ENCODE results near the gene SAMD9. TPM values are rescaled to one million over a fixed set of nuclear protein-coding genes. Genes with fewer than 3 reads are reported as not detected.

SAMD9 gene
- total RNA-seq, 1 experiment from 2014 or later: 6.0 TPM

- H3K9me3 ChIP-seq (ENCODE audit: control insufficient read depth, insufficient read depth, low read depth, low read length): no peaks in the 10 kb centered on the region
- ATAC-seq: no peak
- no peak for DNase-seq (ENCODE audit: low read depth, low spot score)
- H3K36me3 ChIP-seq (ENCODE audit: control insufficient read depth, insufficient read depth, low read length): no peaks in the 10 kb centered on the region
- no peak overlapping the region for H3K27ac ChIP-seq (ENCODE audit: low read length)
- intact Hi-C loops (cut with micrococcal nuclease; ENCODE audit: unreplicated experiment): no loop called here
- BruUV-seq (replicated peaks): no TSS peak
- in situ Hi-C loops (cut with HindIII; ENCODE audit: low pct_unique_long_range_greater_than_20kb, low sequenced_read_pairs): no loop called here
- H3K4me3 ChIP-seq (ENCODE audit: low read depth in 2 of 2, low read length in 2 of 2): no peak overlapping the region
- no peaks in the 10 kb centered on the region for H3K27me3 ChIP-seq (ENCODE audit: control insufficient read depth, insufficient read depth, low read length)
- no peaks in the 10 kb centered on the region; the same call in 1 of the 2 replicates for H3K4me1 ChIP-seq (ENCODE audit: control insufficient read depth, insufficient read depth, low read length)
- TF ChIP-seq REST (IDR thresholded peaks at IDR 0.05; ENCODE audit: insufficient read depth in 1 of 2, low read depth in 2 of 2, low read length in 1 of 2) (no peak), TCF7L2 (IDR thresholded peaks at IDR 0.05; ENCODE audit: low read depth, low read length) (no peak), SIN3A (IDR thresholded peaks at IDR 0.05; ENCODE audit: borderline replicate concordance, insufficient read depth, low read depth, low read length) (no peak), CTCF (IDR thresholded peaks at IDR 0.05) (no peak), POLR2AphosphoS5 (IDR thresholded peaks at IDR 0.05; ENCODE audit: low read depth, low read length) (no peak)
- CTCF ChIA-PET: no interaction called here
- POLR2A ChIA-PET: no interaction called here
Measured at GRCh38 chr7:93146036-93146435, 28.3 kb upstream of the SAMD9 start.

GRCh38 chr7:93145354-93145753 lies 27.6 kb upstream of the SAMD9 start:
- H3K36me3 ChIP-seq (ENCODE audit: control insufficient read depth, insufficient read depth, low read length): no peaks in the 10 kb centered on the region
- ChIA-PET POLR2A (no interaction called here), CTCF (no interaction called here)
- ATAC-seq (no peak), DNase-seq (ENCODE audit: low read depth, low spot score) (no peak)
- no peaks in the 10 kb centered on the region for H3K9me3 ChIP-seq (ENCODE audit: control insufficient read depth, insufficient read depth, low read depth, low read length)
- in situ Hi-C loops (cut with HindIII; ENCODE audit: low pct_unique_long_range_greater_than_20kb, low sequenced_read_pairs) (no loop called here), intact Hi-C loops (cut with micrococcal nuclease; ENCODE audit: unreplicated experiment) (no loop called here)
- BruUV-seq (replicated peaks): no TSS peak
- H3K27me3 ChIP-seq (ENCODE audit: control insufficient read depth, insufficient read depth, low read length): no peaks in the 10 kb centered on the region
- no peaks in the 10 kb centered on the region; the same call in 1 of the 2 replicates for H3K4me1 ChIP-seq (ENCODE audit: control insufficient read depth, insufficient read depth, low read length)
- TF ChIP-seq POLR2AphosphoS5 (IDR thresholded peaks at IDR 0.05; ENCODE audit: low read depth, low read length) (no peak), REST (IDR thresholded peaks at IDR 0.05; ENCODE audit: insufficient read depth in 1 of 2, low read depth in 2 of 2, low read length in 1 of 2) (no peak)
- H3K27ac ChIP-seq (ENCODE audit: low read length): no peak overlapping the region
- H3K4me3 ChIP-seq (ENCODE audit: low read depth in 2 of 2, low read length in 2 of 2): no peak overlapping the region

Data from Panc1 (cell line).